PC-9 (cell line): ENCODE results near the gene MEFV. TPM values are rescaled to one million over a fixed set of nuclear protein-coding genes. Genes with fewer than 3 reads are reported as not detected.
A peak's percentile ranks its signal among the peaks of the same experiment; 100 is the strongest.

Experiments used
- Bru-seq: library from RNA; stranded (reverse); fragments of 400-500 nt; gene quantifications from one replicate; lab custom pipeline; 2021; lab: Mats Ljungman, UMichigan
- BruChase-seq, 2 experiments: library from RNA; stranded (reverse); fragments of 400-500 nt; gene quantifications; one replicate each; lab custom pipeline; 2021; lab: Mats Ljungman, UMichigan
- BruUV-seq: library from RNA; stranded (reverse); fragments of 400-500 nt; replicated peaks from 2 replicates; lab custom pipeline; 2021; lab: Mats Ljungman, UMichigan
- CTCF ChIA-PET: fragments of 300-600 bp; sonication (Branson Sonifier 250); formaldehyde crosslinking; loops from one replicate; lab custom pipeline; 2022; ENCODE audit warnings: antibody characterized with exemption; lab: Charles Lee
- POLR2A ChIA-PET: fragments of 300-600 bp; sonication (Branson Sonifier 250); formaldehyde crosslinking; loops from one replicate; lab custom pipeline; 2022; ENCODE audit warnings: antibody characterized with exemption; ENCODE audit not compliant: unreplicated experiment; lab: Charles Lee
- DNase-seq, 2 experiments: peaks; one replicate each; pipeline versions ENCODE4 v3.0.0 to v3.0.0-alpha.2; 2015 to 2022; ENCODE audit warnings: mixed read lengths in 1 of 2
- H2AFZ ChIP-seq: fragments of 200-600 bp; sonication (generic); 2 replicates; pipeline ENCODE4 v1.8.1; 2017; ENCODE audit warnings: antibody characterized with exemption
- H3F3A ChIP-seq: fragments of 200-600 bp; sonication (generic); 2 replicates; pipeline ENCODE4 v1.8.1; 2017; ENCODE audit warnings: antibody characterized with exemption, mild to moderate bottlenecking, low read depth; ENCODE audit not compliant: insufficient read depth
- H3K27ac ChIP-seq: fragments of 200-600 bp; sonication (generic); 2 replicates; pipeline ENCODE4 v1.6.1; 2016; ENCODE audit warnings: mixed run types
- H3K27me3 ChIP-seq: fragments of 200-600 bp; sonication (generic); 2 replicates; pipeline ENCODE4 v1.6.1; 2016; ENCODE audit warnings: low read depth, mixed run types; ENCODE audit not compliant: insufficient read depth
- H3K36me3 ChIP-seq: fragments of 200-600 bp; sonication (generic); 2 replicates; pipeline ENCODE4 v1.6.1; 2016; ENCODE audit warnings: low read depth, mixed run types
- H3K4me1 ChIP-seq: fragments of 200-600 bp; sonication (generic); replicated peaks from 2 replicates; pipeline ENCODE4 v1.6.1; 2016; ENCODE audit warnings: mixed run types; ENCODE audit not compliant: insufficient read depth
- H3K4me2 ChIP-seq: fragments of 200-600 bp; sonication (generic); 2 replicates; pipeline ENCODE4 v1.6.1; 2017; ENCODE audit warnings: mixed run types
- H3K4me3 ChIP-seq: fragments of 200-600 bp; sonication (generic); 2 replicates; pipeline ENCODE4 v1.6.1; 2016; ENCODE audit warnings: mixed run types
- H3K79me2 ChIP-seq: fragments of 200-600 bp; sonication (generic); 2 replicates; pipeline ENCODE4 v1.6.1; 2017; ENCODE audit warnings: low read depth, mixed run types
- H3K9me2 ChIP-seq: fragments of 200-600 bp; sonication (generic); 2 replicates; pipeline ENCODE4 v1.8.1; 2017; ENCODE audit warnings: mild to moderate bottlenecking; ENCODE audit not compliant: insufficient read depth
- H3K9me3 ChIP-seq: fragments of 200-600 bp; sonication (generic); 2 replicates; pipeline ENCODE4 v1.8.1; 2016; ENCODE audit warnings: low read depth; ENCODE audit not compliant: insufficient read depth
- H4K20me1 ChIP-seq: fragments of 200-600 bp; sonication (generic); 2 replicates; pipeline ENCODE4 v1.8.1; 2017; ENCODE audit not compliant: insufficient read depth
- CTCF ChIP-seq: fragments of 200-600 bp; sonication (generic); conservative IDR thresholded peaks from 2 replicates; pipeline ENCODE4 v1.6.1; 2017; ENCODE audit warnings: mixed run types, antibody characterized with exemption, mild to moderate bottlenecking, moderate library complexity
- EZH2 ChIP-seq: fragments of 200-600 bp; sonication (generic); IDR thresholded peaks from 2 replicates; pipeline ENCODE4 v1.8.0; 2017; ENCODE audit warnings: antibody characterized with exemption, low read depth
- intact Hi-C: fragments of 100-400 bp; cut with micrococcal nuclease; formaldehyde crosslinking; loops from one replicate; pipeline ENCODE4 v1.10.0; 2022; ENCODE audit not compliant: unreplicated experiment
- long read RNA-seq: library from polyadenylated mRNA; stranded (forward); transcript quantifications from one replicate; pipeline ENCODE4 v2.0.0, GENCODE V29; 2022
- total RNA-seq: library from RNA; stranded (reverse); gene quantifications from 2 replicates; pipeline ENCODE4 v1.2.3, GENCODE V29; 2021

MEFV gene
- total RNA-seq (not detected in 2 replicates), Bru-seq, nascent RNA (not detected), BruChase-seq, experiment 1, labeled RNA remaining after a 2-hour chase (percentile 11 among the genes with signal in this experiment), BruChase-seq, experiment 2, labeled RNA remaining after a 6-hour chase (percentile 19 among the genes with signal in this experiment)
- long read RNA-seq = 0 reads

GRCh38 chr16:3256146-3256865, at the start of gene MEFV:
MEFV (minus strand) TSS chr16:3256633; CDS start chr16:3256587, 46 bp downstream.
- no TSS peak for BruUV-seq
- intact Hi-C loops = no loop called here

GRCh38 chr16:3306078-3306477, 49.6 kb upstream of the MEFV start:
- DNase-seq = no peak
- Histone ChIP-seq H4K20me1 (no peaks in the 10 kb centered on the region), H3K4me2 (peak overlapping the region; percentile 89), H3F3A (peaks cover 33% of the 10 kb centered on the region), H3K36me3 (peaks cover 65% of the 10 kb centered on the region), H3K4me1 (peaks cover 6% of the 10 kb centered on the region; the same call in 1 of the 2 replicates), H3K27me3 (no peaks in the 10 kb centered on the region), H3K27ac (peak overlapping the region; percentile 73; the same call in 1 of the 2 replicates), H2AFZ (peak overlapping the region; percentile 89), H3K9me2 (no peaks in the 10 kb centered on the region), H3K9me3 (peaks cover 72% of the 10 kb centered on the region), H3K4me3 (peak overlapping the region; percentile 94), H3K79me2 (peaks cover 20% of the 10 kb centered on the region)
- ChIA-PET POLR2A (no interaction called here), CTCF (no interaction called here)
- no TSS peak for BruUV-seq
- TF ChIP-seq EZH2 = no peak
- TF ChIP-seq CTCF = no peak
- intact Hi-C loops = loop anchor here (5.0 kb wide), 1 partner anchor 96 kb away; the partner anchor contains the start of genes ZNF174 and ZSCAN32

More at GRCh38 chr16:3256146-3256865, at the start of gene MEFV:
- 0 out of 2 replicates have a peak, but pooled peaks cover 5% of the 10 kb centered on the region for H3K27me3 ChIP-seq
- H3K27ac ChIP-seq = no peak within 1 kb of the TSS
- H3K4me2 ChIP-seq = no peak within 1 kb of the TSS
- no peak within 1 kb of the TSS for H3K4me3 ChIP-seq
- no peaks in the 10 kb centered on the region for H4K20me1 ChIP-seq
- ChIA-PET POLR2A (interaction anchor here (0.7 kb wide), 1 partner anchor 265 kb away, joined by 4 read pairs; no protein-coding TSS in a partner anchor), CTCF (no interaction called here)
- H3F3A ChIP-seq = no peaks in the 10 kb centered on the region
- TF ChIP-seq CTCF (no peak), EZH2 (no peak)
- H3K9me2 ChIP-seq = no peaks in the 10 kb centered on the region
- no peak for DNase-seq
- H3K9me3 ChIP-seq = no peaks in the 10 kb centered on the region
- H3K4me1 ChIP-seq = no peaks in the 10 kb centered on the region
- H3K36me3 ChIP-seq = no peaks in the 10 kb centered on the region
- no peaks in the 10 kb centered on the region for H3K79me2 ChIP-seq
- no peak within 1 kb of the TSS for H2AFZ ChIP-seq

- Histone ChIP-seq H4K20me1 (no peaks in the 10 kb centered on the region), H2AFZ (peak within 1 kb of the TSS; percentile 89), H3F3A (peaks cover 33% of the 10 kb centered on the region), H3K9me3 (peaks cover 70% of the 10 kb centered on the region), H3K27me3 (no peaks in the 10 kb centered on the region), H3K4me2 (peak within 1 kb of the TSS; percentile 89), H3K79me2 (peaks cover 20% of the 10 kb centered on the region), H3K27ac (peak within 1 kb of the TSS; percentile 73), H3K4me3 (peak within 1 kb of the TSS; percentile 94), H3K9me2 (no peaks in the 10 kb centered on the region), H3K36me3 (peaks cover 66% of the 10 kb centered on the region), H3K4me1 (peaks cover 6% of the 10 kb centered on the region; the same call in 1 of the 2 replicates)
- TSS peak; percentile 48 for BruUV-seq
- DNase-seq = peak; percentile 78 to 86
- TF ChIP-seq EZH2 (no peak), CTCF (no peak)
- ChIA-PET CTCF (no interaction called here), POLR2A (no interaction called here)
- intact Hi-C loops = loop anchor here (5.0 kb wide), 1 partner anchor 97 kb away; the partner anchor contains the start of genes ZNF174 and ZSCAN32
Observed at GRCh38 chr16:3305109-3306068, 49.0 kb upstream of the MEFV start, which contains the start of the genes TIGD7 and ZNF75A. TIGD7 (minus strand) TSS chr16:3305430; CDS start chr16:3300614, 4,816 bp downstream. ZNF75A (plus strand) TSS chr16:3305497; CDS start chr16:3308429, 2,932 bp downstream.
